Fibroblast of the conjunctiva (primary cell): ENCODE data around the gene SAMD7.

Experiments used
- DNase-seq: peaks from one replicate; pipeline ENCODE4 v3.0.0-alpha.2; 2010; ENCODE audit warnings: low read depth

SAMD7 gene

GRCh38 chr3:169911272-169911671 is at the start of gene SAMD7:
Gene SAMD7, plus strand, starts transcription at chr3:169911572. Its CDS starts 7,927 bp downstream, at chr3:169919499.
- no peak for DNase-seq

- no peak for DNase-seq
Observed at GRCh38 chr3:169861871-169862270, 49.5 kb upstream of the SAMD7 start.

GRCh38 chr3:169863458-169863899 is 47.9 kb upstream of the SAMD7 start:
- peak; percentile 43 for DNase-seq

- no peak for DNase-seq
Observed at GRCh38 chr3:169864270-169864669, 47.1 kb upstream of the SAMD7 start.

- no peak for DNase-seq
Observed at GRCh38 chr3:169865176-169865767, 46.1 kb upstream of the SAMD7 start.

GRCh38 chr3:169867584-169868210 is 43.7 kb upstream of the SAMD7 start:
- DNase-seq = no peak

GRCh38 chr3:169868369-169868768 is 43.0 kb upstream of the SAMD7 start:
- no peak for DNase-seq

- no peak for DNase-seq
Observed at GRCh38 chr3:169869484-169870220, 41.7 kb upstream of the SAMD7 start, which contains the start of gene LRRC31. Gene LRRC31, minus strand, starts transcription at chr3:169869935. Its CDS starts 128 bp downstream, at chr3:169869807.

GRCh38 chr3:169871129-169871886 is 40.1 kb upstream of the SAMD7 start:
- DNase-seq = no peak

- no peak for DNase-seq
Observed at GRCh38 chr3:169879013-169879557, 32.3 kb upstream of the SAMD7 start.

- no peak for DNase-seq
Observed at GRCh38 chr3:169879845-169880575, 31.4 kb upstream of the SAMD7 start.

GRCh38 chr3:169880576-169881250 is 30.7 kb upstream of the SAMD7 start:
- DNase-seq = no peak

GRCh38 chr3:169886671-169887070 is 24.7 kb upstream of the SAMD7 start:
- DNase-seq = peak; percentile 17

- no peak for DNase-seq
Observed at GRCh38 chr3:169891886-169892285, 19.5 kb upstream of the SAMD7 start.

GRCh38 chr3:169894110-169894509 is 17.3 kb upstream of the SAMD7 start:
- no peak for DNase-seq

- no peak for DNase-seq
Observed at GRCh38 chr3:169895072-169895471, 16.3 kb upstream of the SAMD7 start.

GRCh38 chr3:169897284-169897683 is 14.1 kb upstream of the SAMD7 start:
- DNase-seq = no peak

GRCh38 chr3:169901453-169901852 is 9.9 kb upstream of the SAMD7 start:
- no peak for DNase-seq

- no peak for DNase-seq
Observed at GRCh38 chr3:169905404-169905803, 6.0 kb upstream of the SAMD7 start.

GRCh38 chr3:169907476-169907875 is 3.9 kb upstream of the SAMD7 start:
- no peak for DNase-seq

- DNase-seq = no peak
Observed at GRCh38 chr3:169907944-169908343, 3.4 kb upstream of the SAMD7 start.
